Peyer's patch (tissue), 4 donors: ENCODE results near the gene MLLT11. TPM values are rescaled to one million over a fixed set of nuclear protein-coding genes. Genes with fewer than 3 reads are reported as not detected.
A peak's percentile ranks its signal among the peaks of the same experiment; 100 is the strongest.

Experiments used
- DNase-seq, 3 donors: peaks; one replicate each; pipeline ENCODE4 v3.0.0-alpha.2; 2017 to 2019
- H3K27ac ChIP-seq, 4 donors: fragments of 200-600 bp; sonication (generic); one replicate each; pipeline ENCODE4 v1.5.1; 2016 to 2019
- H3K27me3 ChIP-seq, 2 donors: fragments of 200-600 bp; sonication (generic); one replicate each; pipeline ENCODE4 v1.5.1; 2019
- H3K36me3 ChIP-seq, 3 donors: fragments of 200-600 bp; sonication (generic); one replicate each; pipeline ENCODE4 v1.5.1; 2016 to 2019
- H3K4me1 ChIP-seq, 4 donors: fragments of 200-600 bp; sonication (generic); one replicate each; pipeline ENCODE4 v1.5.1; 2016 to 2019
- H3K4me3 ChIP-seq, 4 donors: fragments of 200-600 bp; sonication (generic); 1 replicate in 3 of 4; 2 replicates in 1 of 4; pipeline ENCODE4 v1.5.1; 2016 to 2019; ENCODE audit warnings: mild to moderate bottlenecking in 1 of 4
- H3K9me3 ChIP-seq, 4 donors: fragments of 200-600 bp; sonication (generic); one replicate each; pipeline ENCODE4 v1.5.1; 2016 to 2019; ENCODE audit warnings: mild to moderate bottlenecking in 1 of 4
- CTCF ChIP-seq, 6 experiments: fragments of 450-650 bp in 4 of 6; fragments of 200-600 bp in 2 of 6; sonication (generic) in 1 of 6; IDR thresholded peaks; one replicate each; pipeline ENCODE4 v1.5.1; 2017 to 2019; ENCODE audit warnings: antibody characterized with exemption in 6 of 6, mild to moderate bottlenecking in 3 of 6, moderate library complexity in 1 of 6
- POLR2A ChIP-seq, 2 donors: fragments of 450-650 bp; IDR thresholded peaks; one replicate each; pipeline ENCODE4 v1.5.1; 2017; ENCODE audit warnings: antibody characterized with exemption in 2 of 2, mild to moderate bottlenecking in 2 of 2, moderate library complexity in 2 of 2
- total RNA-seq, 4 donors: library from RNA; depleted of rRNA; stranded (reverse); fragments of >200 nt; gene quantifications; one replicate each; pipeline ENCODE4 v1.1.0, GENCODE V29; 2016

MLLT11 gene
- total RNA-seq, 4 donors from 2014 or later, result 0.27 to 0.95 TPM; not detected in 2

DNA sequence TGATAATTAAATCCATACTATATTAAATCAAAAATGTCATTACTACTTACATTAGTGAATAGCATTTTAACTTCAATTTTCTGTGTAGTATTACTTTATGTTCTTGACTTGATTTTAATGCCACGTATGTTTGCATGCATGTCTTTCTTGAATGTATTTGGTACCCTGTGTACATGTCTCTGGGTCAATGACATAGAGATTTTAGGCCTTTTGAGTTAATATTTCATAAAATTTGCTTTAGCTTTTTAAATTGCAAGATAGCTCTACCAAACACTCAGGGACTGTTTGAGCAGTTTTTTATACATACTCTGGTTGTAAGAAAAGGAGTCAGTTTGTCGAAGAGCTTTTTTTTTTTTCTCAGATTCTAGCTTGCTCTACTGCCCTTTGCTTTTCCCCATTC is 1.5 kb downstream of the MLLT11 start:
- no peak overlapping the region for H3K4me3 ChIP-seq
- peaks cover 0 to 16% (median 4%) of the 10 kb centered on the region in 4 donors for H3K4me1 ChIP-seq
- no peak for DNase-seq
- no peaks in the 10 kb centered on the region for H3K27me3 ChIP-seq
- TF ChIP-seq CTCF (IDR thresholded peaks at IDR 0.05) (no peak), POLR2A (IDR thresholded peaks at IDR 0.05) (no peak)
- no peaks in the 10 kb centered on the region for H3K9me3 ChIP-seq
- H3K27ac ChIP-seq, result no peak overlapping the region
- H3K36me3 ChIP-seq, result no peaks in the 10 kb centered on the region

DNA sequence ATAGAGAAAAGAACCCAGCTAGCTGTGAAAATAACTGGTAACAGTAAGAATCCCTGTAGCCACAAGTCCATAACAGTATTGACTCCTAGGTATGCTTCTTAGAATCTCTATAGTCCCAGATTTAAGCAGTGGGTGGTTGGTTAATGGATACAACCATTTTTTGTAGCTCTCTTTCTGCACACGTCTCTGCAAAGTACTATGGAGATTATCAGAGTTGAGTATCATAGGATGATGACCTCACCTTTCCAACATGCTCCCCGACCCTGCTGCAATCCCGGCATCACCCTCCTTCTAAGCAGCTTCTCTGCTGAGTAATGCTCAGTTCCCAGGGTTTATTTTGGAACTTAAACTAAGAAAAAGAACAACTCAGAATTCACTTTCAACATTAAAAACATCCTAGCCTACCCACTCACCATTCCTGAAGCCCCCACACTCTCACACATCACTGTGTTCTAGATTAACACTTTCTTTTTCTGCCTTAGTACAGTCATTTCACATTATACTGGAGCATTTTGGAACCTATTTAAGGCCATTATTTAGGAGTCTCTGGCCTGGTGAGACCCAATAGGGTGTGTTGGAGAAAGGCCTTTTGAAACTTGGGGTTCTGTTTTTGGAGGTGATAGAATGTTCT is 2.7 kb downstream of the MLLT11 start:
- Histone ChIP-seq H3K36me3 (no peaks in the 10 kb centered on the region), H3K27ac (no peak overlapping the region), H3K27me3 (no peaks in the 10 kb centered on the region), H3K4me1 (peaks cover 0 to 6% (median 0%) of the 10 kb centered on the region in 4 donors), H3K4me3 (no peak overlapping the region), H3K9me3 (no peaks in the 10 kb centered on the region)
- TF ChIP-seq CTCF (IDR thresholded peaks at IDR 0.05), result no peak
- TF ChIP-seq POLR2A (IDR thresholded peaks at IDR 0.05), result no peak
- no peak for DNase-seq

- H3K36me3 ChIP-seq, result no peaks in the 10 kb centered on the region
- peaks cover 0 to 6% (median 2%) of the 10 kb centered on the region in 4 donors for H3K4me1 ChIP-seq
- no peak overlapping the region for H3K4me3 ChIP-seq
- TF ChIP-seq CTCF (IDR thresholded peaks at IDR 0.05) (no peak), POLR2A (IDR thresholded peaks at IDR 0.05) (no peak)
- no peak for DNase-seq
- no peaks in the 10 kb centered on the region for H3K9me3 ChIP-seq
- H3K27me3 ChIP-seq, result no peaks in the 10 kb centered on the region
- H3K27ac ChIP-seq, result no peak overlapping the region
Measured at GRCh38 chr1:151065089-151065645, 5.0 kb downstream of the MLLT11 start.

- H3K9me3 ChIP-seq, result no peaks in the 10 kb centered on the region
- no peaks in the 10 kb centered on the region for H3K27me3 ChIP-seq
- no peak overlapping the region for H3K4me3 ChIP-seq
- no peaks in the 10 kb centered on the region for H3K36me3 ChIP-seq
- TF ChIP-seq CTCF (IDR thresholded peaks at IDR 0.05) (no peak), POLR2A (IDR thresholded peaks at IDR 0.05) (no peak)
- DNase-seq, result peak in 1 of 3 donors; percentile 11
- no peak overlapping the region for H3K27ac ChIP-seq
- H3K4me1 ChIP-seq, result peaks cover 0 to 12% (median 6%) of the 10 kb centered on the region in 4 donors
Measured at GRCh38 chr1:151067185-151067584, 7.0 kb downstream of the MLLT11 start.

GRCh38 chr1:151069103-151069486 is 8.9 kb downstream of the MLLT11 start:
- Histone ChIP-seq H3K36me3 (no peaks in the 10 kb centered on the region), H3K27ac (peak overlapping the region in 3 of 4 donors; percentile 94 to 97 (median 96)), H3K27me3 (no peaks in the 10 kb centered on the region), H3K4me1 (peaks cover 0 to 12% (median 6%) of the 10 kb centered on the region in 4 donors), H3K4me3 (no peak overlapping the region), H3K9me3 (no peaks in the 10 kb centered on the region)
- no peak for DNase-seq
- TF ChIP-seq CTCF (IDR thresholded peaks at IDR 0.05), result no peak
- TF ChIP-seq POLR2A (IDR thresholded peaks at IDR 0.05), result no peak
